ENCODE data around the gene AMIGO3.

Gene AMIGO3

DNA sequence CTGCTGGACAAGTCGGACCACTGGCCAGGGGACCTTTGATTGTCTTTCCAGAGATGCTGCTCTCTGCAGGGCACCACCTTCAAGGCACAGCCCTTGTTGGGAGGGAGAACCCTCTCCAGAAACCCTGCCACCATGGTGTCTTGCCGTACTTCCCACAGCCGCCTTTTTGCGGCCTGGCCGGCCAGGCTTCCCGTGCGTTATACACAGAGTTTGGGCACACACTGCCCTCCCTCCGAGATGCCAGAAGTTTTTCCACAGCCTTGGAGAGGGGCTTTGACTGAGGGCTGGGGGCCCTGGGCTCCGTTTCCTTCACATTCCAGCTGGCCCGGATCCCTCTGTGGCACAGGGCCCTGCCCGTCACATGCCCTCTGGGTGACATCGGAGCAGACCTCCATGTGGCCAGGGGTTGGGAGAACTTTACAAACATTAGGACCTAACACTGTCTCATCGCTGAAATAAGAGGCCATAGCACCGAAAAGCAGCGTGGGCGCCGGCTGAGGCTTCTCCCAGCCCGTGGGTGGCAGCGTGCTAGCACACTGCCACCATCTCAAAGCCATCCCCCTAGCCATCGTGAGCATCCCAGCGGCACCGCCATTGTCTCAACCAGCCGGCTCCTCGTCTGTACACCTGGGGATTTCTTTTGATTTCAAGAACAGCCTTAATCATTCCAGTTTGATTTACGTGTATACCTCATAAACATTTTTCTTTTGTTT, 51.6 kb downstream of the AMIGO3 start:
- TF ChIP-seq, protein P1, sequence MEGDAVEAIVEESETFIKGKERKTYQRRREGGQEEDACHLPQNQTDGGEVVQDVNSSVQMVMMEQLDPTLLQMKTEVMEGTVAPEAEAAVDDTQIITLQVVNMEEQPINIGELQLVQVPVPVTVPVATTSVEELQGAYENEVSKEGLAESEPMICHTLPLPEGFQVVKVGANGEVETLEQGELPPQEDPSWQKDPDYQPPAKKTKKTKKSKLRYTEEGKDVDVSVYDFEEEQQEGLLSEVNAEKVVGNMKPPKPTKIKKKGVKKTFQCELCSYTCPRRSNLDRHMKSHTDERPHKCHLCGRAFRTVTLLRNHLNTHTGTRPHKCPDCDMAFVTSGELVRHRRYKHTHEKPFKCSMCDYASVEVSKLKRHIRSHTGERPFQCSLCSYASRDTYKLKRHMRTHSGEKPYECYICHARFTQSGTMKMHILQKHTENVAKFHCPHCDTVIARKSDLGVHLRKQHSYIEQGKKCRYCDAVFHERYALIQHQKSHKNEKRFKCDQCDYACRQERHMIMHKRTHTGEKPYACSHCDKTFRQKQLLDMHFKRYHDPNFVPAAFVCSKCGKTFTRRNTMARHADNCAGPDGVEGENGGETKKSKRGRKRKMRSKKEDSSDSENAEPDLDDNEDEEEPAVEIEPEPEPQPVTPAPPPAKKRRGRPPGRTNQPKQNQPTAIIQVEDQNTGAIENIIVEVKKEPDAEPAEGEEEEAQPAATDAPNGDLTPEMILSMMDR (conservative IDR thresholded peaks at IDR 0.05; ENCODE audit: low read depth), result no peak
- CTCF ChIA-PET, result no interaction called here
- POLR2A ChIA-PET (ENCODE audit: low non-redundant PET), result no interaction called here
- DNase-seq (ENCODE audit: low spot score), result no peak
- H3K27ac ChIP-seq, result peak overlapping the region; percentile 87

All from RWPE1 (cell line).